Loucy (cell line): ENCODE measurements around the gene IL1F10.

Experiments used
- H2AFZ ChIP-seq: fragments of 200-600 bp; sonication (generic); 2 replicates; pipeline ENCODE4 v1.6.0; 2016; ENCODE audit warnings: antibody characterized with exemption, mild to moderate bottlenecking, low read length, moderate library complexity
- H3F3A ChIP-seq: fragments of 200-600 bp; 2 replicates; pipeline ENCODE4 v1.6.0; 2016; ENCODE audit warnings: antibody characterized with exemption, low read depth, mild to moderate bottlenecking
- H3K27me3 ChIP-seq: fragments of 200-600 bp; sonication (generic); 2 replicates; pipeline ENCODE4 v1.6.1; 2014; ENCODE audit warnings: low read length, mild to moderate bottlenecking; ENCODE audit not compliant: insufficient read depth, poor library complexity, severe bottlenecking
- H3K36me3 ChIP-seq: fragments of 200-600 bp; sonication (generic); 2 replicates; pipeline ENCODE4 v1.6.1; 2016; ENCODE audit warnings: low read length; ENCODE audit not compliant: insufficient read depth
- H3K4me1 ChIP-seq: fragments of 200-600 bp; sonication (generic); 2 replicates; pipeline ENCODE4 v1.5.1; 2014; ENCODE audit warnings: low read length, mild to moderate bottlenecking; ENCODE audit not compliant: insufficient read depth, poor library complexity, severe bottlenecking
- H3K4me2 ChIP-seq: fragments of 200-600 bp; sonication (generic); 2 replicates; pipeline ENCODE4 v1.6.0; 2014; ENCODE audit warnings: antibody characterized with exemption, low read length, low read depth, mild to moderate bottlenecking; ENCODE audit not compliant: poor library complexity, severe bottlenecking
- H3K4me3 ChIP-seq: fragments of 200-600 bp; sonication (generic); 2 replicates; pipeline ENCODE4 v1.5.1; 2014; ENCODE audit warnings: low read length, mild to moderate bottlenecking, mixed read lengths; ENCODE audit not compliant: poor library complexity, severe bottlenecking
- H3K79me2 ChIP-seq: fragments of 200-600 bp; sonication (generic); 2 replicates; pipeline ENCODE4 v1.6.1; 2014; ENCODE audit warnings: low read length; ENCODE audit not compliant: insufficient read depth
- H3K9ac ChIP-seq: fragments of 200-600 bp; sonication (generic); 2 replicates; pipeline ENCODE4 v1.6.0; 2014; ENCODE audit warnings: mild to moderate bottlenecking, low read depth, low read length, moderate library complexity; ENCODE audit not compliant: poor library complexity, severe bottlenecking
- H3K9me2 ChIP-seq: fragments of 200-600 bp; sonication (generic); replicated peaks from 2 replicates; pipeline ENCODE4 v1.6.1; 2016; ENCODE audit warnings: low read depth, low read length, mixed read lengths
- H3K9me3 ChIP-seq: fragments of 200-600 bp; sonication (generic); 2 replicates; pipeline ENCODE4 v1.6.1; 2014; ENCODE audit warnings: mild to moderate bottlenecking, antibody characterized with exemption, low read length, low read depth; ENCODE audit not compliant: insufficient read depth
- H4K20me1 ChIP-seq: fragments of 200-600 bp; sonication (generic); 2 replicates; pipeline ENCODE4 v1.6.0; 2014; ENCODE audit warnings: antibody characterized with exemption, low read length, mild to moderate bottlenecking; ENCODE audit not compliant: insufficient read depth, poor library complexity, severe bottlenecking
- CTCF ChIP-seq: fragments of 200-600 bp; sonication (generic); conservative IDR thresholded peaks from 2 replicates; pipeline ENCODE4 v1.5.1; 2014; ENCODE audit warnings: mild to moderate bottlenecking, antibody characterized with exemption, low read length
- EZH2phosphoT487 ChIP-seq: fragments of 200-600 bp; IDR thresholded peaks from 2 replicates; pipeline ENCODE4 v1.6.1; 2018; ENCODE audit warnings: antibody characterized with exemption, mild to moderate bottlenecking, moderate library complexity, borderline replicate concordance

Gene IL1F10

GRCh38 chr2:113039719-113040118 is 28.1 kb upstream of the IL1F10 start:
- Histone ChIP-seq H3K9ac (no peak overlapping the region), H3K9me3 (no peaks in the 10 kb centered on the region), H3K4me1 (no peaks in the 10 kb centered on the region), H4K20me1 (no peaks in the 10 kb centered on the region), H3K4me2 (no peak overlapping the region), H3K4me3 (no peak overlapping the region), H3K9me2 (no peaks in the 10 kb centered on the region), H3K36me3 (no peaks in the 10 kb centered on the region), H2AFZ (no peak overlapping the region), H3K79me2 (no peaks in the 10 kb centered on the region), H3F3A (no peaks in the 10 kb centered on the region), H3K27me3 (no peaks in the 10 kb centered on the region)
- no peak for TF ChIP-seq CTCF
- no peak for TF ChIP-seq EZH2phosphoT487

- no peak overlapping the region for H3K4me3 ChIP-seq
- H2AFZ ChIP-seq = no peak overlapping the region
- no peak overlapping the region for H3K4me2 ChIP-seq
- H3K79me2 ChIP-seq = no peaks in the 10 kb centered on the region
- TF ChIP-seq CTCF (peak; percentile 37), EZH2phosphoT487 (no peak)
- no peaks in the 10 kb centered on the region for H3K9me2 ChIP-seq
- no peaks in the 10 kb centered on the region for H3K4me1 ChIP-seq
- no peaks in the 10 kb centered on the region for H3K9me3 ChIP-seq
- H3K9ac ChIP-seq = no peak overlapping the region
- no peaks in the 10 kb centered on the region for H3K36me3 ChIP-seq
- H3K27me3 ChIP-seq = no peaks in the 10 kb centered on the region
- H3F3A ChIP-seq = no peaks in the 10 kb centered on the region
- H4K20me1 ChIP-seq = no peaks in the 10 kb centered on the region
Observed at GRCh38 chr2:113041871-113042270, 25.9 kb upstream of the IL1F10 start.

GRCh38 chr2:113046465-113046864 is 21.3 kb upstream of the IL1F10 start:
- no peak overlapping the region for H3K4me2 ChIP-seq
- H3F3A ChIP-seq = no peaks in the 10 kb centered on the region
- H3K79me2 ChIP-seq = no peaks in the 10 kb centered on the region
- H4K20me1 ChIP-seq = no peaks in the 10 kb centered on the region
- H3K4me3 ChIP-seq = no peak overlapping the region
- H3K9me3 ChIP-seq = no peaks in the 10 kb centered on the region
- no peak overlapping the region for H3K9ac ChIP-seq
- TF ChIP-seq EZH2phosphoT487 = no peak
- TF ChIP-seq CTCF = no peak
- no peaks in the 10 kb centered on the region for H3K9me2 ChIP-seq
- H3K4me1 ChIP-seq = no peaks in the 10 kb centered on the region
- H3K36me3 ChIP-seq = no peaks in the 10 kb centered on the region
- no peak overlapping the region for H2AFZ ChIP-seq
- H3K27me3 ChIP-seq = no peaks in the 10 kb centered on the region
